HG03432 (cell line): ENCODE data around the gene GGT7.

Experiments
- ATAC-seq: cut with Tn5 transposase; IDR thresholded peaks from one replicate; pipeline ENCODE4 v1.9.1; 2021; ENCODE audit warnings: mild to moderate bottlenecking, moderate library complexity; ENCODE audit not compliant: unreplicated experiment

The GGT7 gene

GRCh38 chr20:34797012-34797995 lies 75.4 kb downstream of the GGT7 start:
- no peak for ATAC-seq
